ENCODE data around the gene POGLUT2. TPM values are rescaled to one million over a fixed set of nuclear protein-coding genes. Genes with fewer than 3 reads are reported as not detected.

Gene POGLUT2
- total and polyA plus RNA-seq, 4 donors: 2.0 to 9.2 (median 6.0) TPM

- no peaks in the 10 kb centered on the region for H3K36me3 ChIP-seq (ENCODE audit: control insufficient read depth in 1 of 2, insufficient read depth in 2 of 2, low read length in 1 of 2)
- ATAC-seq (ENCODE audit: low FRiP score): no peak
Measured at GRCh38 chr13:102774591-102775520, 23.9 kb downstream of the POGLUT2 start.

GRCh38 chr13:102774214-102774568 lies 24.6 kb downstream of the POGLUT2 start:
- Histone ChIP-seq H3K36me3 (ENCODE audit: control insufficient read depth in 1 of 2, insufficient read depth in 2 of 2, low read length in 1 of 2) (no peaks in the 10 kb centered on the region), H3K9me3 (ENCODE audit: control insufficient read depth, low read length) (no peaks in the 10 kb centered on the region), H3K4me3 (ENCODE audit: low read length in 2 of 2) (peak overlapping the region; percentile 66 to 73), H3K27me3 (ENCODE audit: control insufficient read depth in 1 of 2, insufficient read depth in 2 of 2, low read length in 1 of 2) (no peaks in the 10 kb centered on the region), H3K4me1 (ENCODE audit: control insufficient read depth in 1 of 2, insufficient read depth in 2 of 2, low read length in 2 of 2) (no peaks in the 10 kb centered on the region), H3K27ac (ENCODE audit: low read depth in 1 of 2, low read length in 2 of 2) (peak overlapping the region in 1 of 2 donors; percentile 55)
- peak in 1 of 2 donors; percentile 53 for DNase-seq
- ATAC-seq (ENCODE audit: low FRiP score): peak; percentile 45
- WGBS, 2 donors: 73 to 76% methylated on average over 27 of the region's 27 CpGs
- intact Hi-C loops (cut with DNase I): loop anchor here (5.0 to 10.0 kb wide), 2 partner anchors 177 to 179 kb away; partner anchors contain the start of gene TPP2 (in 2 of the 2)

More at GRCh38 chr13:102774591-102775520, 23.9 kb downstream of the POGLUT2 start:
- H3K4me1 ChIP-seq (ENCODE audit: control insufficient read depth in 1 of 2, insufficient read depth in 2 of 2, low read length in 2 of 2): no peaks in the 10 kb centered on the region
- no peaks in the 10 kb centered on the region for H3K9me3 ChIP-seq (ENCODE audit: control insufficient read depth, low read length)
- no peaks in the 10 kb centered on the region for H3K27me3 ChIP-seq (ENCODE audit: control insufficient read depth in 1 of 2, insufficient read depth in 2 of 2, low read length in 1 of 2)
- no peak overlapping the region for H3K4me3 ChIP-seq (ENCODE audit: low read length in 2 of 2)
- WGBS, 2 donors: 88 to 91% methylated on average over 14 of the region's 14 CpGs
- DNase-seq: no peak
- intact Hi-C loops (cut with DNase I): loop anchor here (5.0 to 10.0 kb wide), 2 partner anchors 178 to 180 kb away; partner anchors contain the start of gene TPP2 (in 2 of the 2)
- no peak overlapping the region for H3K27ac ChIP-seq (ENCODE audit: low read depth in 1 of 2, low read length in 2 of 2)

GRCh38 chr13:102773441-102774213 lies 25.1 kb downstream of the POGLUT2 start, which contains the start of gene TEX30:
Gene TEX30 (minus strand): TSS chr13:102773786. CDS start chr13:102770026, 3,760 bp downstream.
- Histone ChIP-seq H3K27ac (ENCODE audit: low read depth in 1 of 2, low read length in 2 of 2) (peak within 1 kb of the TSS in 1 of 2 donors; percentile 70), H3K36me3 (ENCODE audit: control insufficient read depth in 1 of 2, insufficient read depth in 2 of 2, low read length in 1 of 2) (no peaks in the 10 kb centered on the region), H3K4me1 (ENCODE audit: control insufficient read depth in 1 of 2, insufficient read depth in 2 of 2, low read length in 2 of 2) (no peaks in the 10 kb centered on the region), H3K9me3 (ENCODE audit: control insufficient read depth, low read length) (no peaks in the 10 kb centered on the region), H3K4me3 (ENCODE audit: low read length in 2 of 2) (peak within 1 kb of the TSS; percentile 66 to 73), H3K27me3 (ENCODE audit: control insufficient read depth in 1 of 2, insufficient read depth in 2 of 2, low read length in 1 of 2) (no peaks in the 10 kb centered on the region)
- intact Hi-C loops (cut with DNase I): loop anchor here (1.0 to 10.0 kb wide), 5 partner anchors 25 to 179 kb away; partner anchors contain the start of genes TPP2 (in 2 of the 2), BIVM (in 1 of the 2) and POGLUT2 (in 1 of the 2)
- 1 to 2% methylated on average over 83 to 85 of the region's 85 CpGs for WGBS, 2 donors
- ATAC-seq (ENCODE audit: low FRiP score): peak; percentile 99
- peak; percentile 89 to 95 for DNase-seq

- intact Hi-C loops (cut with DNase I): loop anchor here (2.0 to 10.0 kb wide), 4 partner anchors 27 to 177 kb away; partner anchors contain the start of genes TPP2 (in 2 of the 2), BIVM (in 1 of the 2) and POGLUT2 (in 1 of the 2)
- no peak for DNase-seq
- Histone ChIP-seq H3K36me3 (ENCODE audit: control insufficient read depth in 1 of 2, insufficient read depth in 2 of 2, low read length in 1 of 2) (peaks cover 0 to 3% of the 10 kb centered on the region in 2 donors), H3K27me3 (ENCODE audit: control insufficient read depth in 1 of 2, insufficient read depth in 2 of 2, low read length in 1 of 2) (no peaks in the 10 kb centered on the region), H3K9me3 (ENCODE audit: control insufficient read depth, low read length) (no peaks in the 10 kb centered on the region), H3K4me1 (ENCODE audit: control insufficient read depth in 1 of 2, insufficient read depth in 2 of 2, low read length in 2 of 2) (no peaks in the 10 kb centered on the region), H3K4me3 (ENCODE audit: low read length in 2 of 2) (no peak overlapping the region), H3K27ac (ENCODE audit: low read depth in 1 of 2, low read length in 2 of 2) (no peak overlapping the region)
- ATAC-seq (ENCODE audit: low FRiP score): no peak
- 93 to 97% methylated on average over 16 of the region's 16 CpGs for WGBS, 2 donors
Measured at GRCh38 chr13:102772042-102772425, 26.7 kb downstream of the POGLUT2 start.

GRCh38 chr13:102771298-102772041 lies 27.3 kb downstream of the POGLUT2 start:
- intact Hi-C loops (cut with DNase I): loop anchor here (2.0 to 10.0 kb wide), 4 partner anchors 27 to 177 kb away; partner anchors contain the start of genes TPP2 (in 2 of the 2), BIVM (in 1 of the 2) and POGLUT2 (in 1 of the 2)

GRCh38 chr13:102770435-102770834 lies 28.3 kb downstream of the POGLUT2 start:
- 62 to 67% methylated on average over 2 of the region's 2 CpGs for WGBS, 2 donors
- peaks cover 0 to 3% of the 10 kb centered on the region in 2 donors for H3K36me3 ChIP-seq (ENCODE audit: control insufficient read depth in 1 of 2, insufficient read depth in 2 of 2, low read length in 1 of 2)
- ATAC-seq (ENCODE audit: low FRiP score): no peak
- H3K27ac ChIP-seq (ENCODE audit: low read depth in 1 of 2, low read length in 2 of 2): no peak overlapping the region
- DNase-seq: no peak
- intact Hi-C loops (cut with DNase I): loop anchor here (5.0 to 10.0 kb wide), 2 partner anchors 173 to 176 kb away; partner anchors contain the start of gene TPP2 (in 2 of the 2)
- no peaks in the 10 kb centered on the region for H3K4me1 ChIP-seq (ENCODE audit: control insufficient read depth in 1 of 2, insufficient read depth in 2 of 2, low read length in 2 of 2)
- H3K4me3 ChIP-seq (ENCODE audit: low read length in 2 of 2): no peak overlapping the region
- no peaks in the 10 kb centered on the region for H3K9me3 ChIP-seq (ENCODE audit: control insufficient read depth, low read length)
- H3K27me3 ChIP-seq (ENCODE audit: control insufficient read depth in 1 of 2, insufficient read depth in 2 of 2, low read length in 1 of 2): no peaks in the 10 kb centered on the region

More at GRCh38 chr13:102771298-102772041, 27.3 kb downstream of the POGLUT2 start:
- no peak overlapping the region for H3K4me3 ChIP-seq (ENCODE audit: low read length in 2 of 2)
- 89 to 90% methylated on average over 6 of the region's 6 CpGs for WGBS, 2 donors
- no peaks in the 10 kb centered on the region for H3K27me3 ChIP-seq (ENCODE audit: control insufficient read depth in 1 of 2, insufficient read depth in 2 of 2, low read length in 1 of 2)
- no peak overlapping the region for H3K27ac ChIP-seq (ENCODE audit: low read depth in 1 of 2, low read length in 2 of 2)
- ATAC-seq (ENCODE audit: low FRiP score) (no peak), DNase-seq (no peak)
- H3K4me1 ChIP-seq (ENCODE audit: control insufficient read depth in 1 of 2, insufficient read depth in 2 of 2, low read length in 2 of 2): no peaks in the 10 kb centered on the region
- H3K9me3 ChIP-seq (ENCODE audit: control insufficient read depth, low read length): no peaks in the 10 kb centered on the region
- H3K36me3 ChIP-seq (ENCODE audit: control insufficient read depth in 1 of 2, insufficient read depth in 2 of 2, low read length in 1 of 2): peaks cover 0 to 3% of the 10 kb centered on the region in 2 donors

- H3K9me3 ChIP-seq (ENCODE audit: control insufficient read depth, low read length): no peaks in the 10 kb centered on the region
Measured at GRCh38 chr13:102769679-102770078, 29.1 kb downstream of the POGLUT2 start.

More at GRCh38 chr13:102769679-102770078, 29.1 kb downstream of the POGLUT2 start:
- ATAC-seq (ENCODE audit: low FRiP score) (no peak), DNase-seq (no peak)
- Histone ChIP-seq H3K4me1 (ENCODE audit: control insufficient read depth in 1 of 2, insufficient read depth in 2 of 2, low read length in 2 of 2) (no peaks in the 10 kb centered on the region), H3K4me3 (ENCODE audit: low read length in 2 of 2) (no peak overlapping the region), H3K36me3 (ENCODE audit: control insufficient read depth in 1 of 2, insufficient read depth in 2 of 2, low read length in 1 of 2) (peaks cover 0 to 3% of the 10 kb centered on the region in 2 donors), H3K27ac (ENCODE audit: low read depth in 1 of 2, low read length in 2 of 2) (no peak overlapping the region), H3K27me3 (ENCODE audit: control insufficient read depth in 1 of 2, insufficient read depth in 2 of 2, low read length in 1 of 2) (no peaks in the 10 kb centered on the region)
- 72 to 75% methylated on average over 4 of the region's 4 CpGs for WGBS, 2 donors
- intact Hi-C loops (cut with DNase I): loop anchor here (5.0 to 10.0 kb wide), 2 partner anchors 172 to 175 kb away; partner anchors contain the start of gene TPP2 (in 2 of the 2)
